H1 (cell line): ENCODE results near the gene ARHGAP35. TPM values are rescaled to one million over a fixed set of nuclear protein-coding genes. Genes with fewer than 3 reads are reported as not detected.
A peak's percentile ranks its signal among the peaks of the same experiment; 100 is the strongest.

ENCODE experiments used
- CTCF ChIA-PET: fragments of 300-600 bp; sonication (Branson Sonifier 250); formaldehyde crosslinking; loops from one replicate; lab custom pipeline; 2021; ENCODE audit not compliant: partially characterized antibody; lab: Charles Lee
- POLR2A ChIA-PET: fragments of 300-600 bp; sonication (Branson Sonifier 250); formaldehyde crosslinking; loops from one replicate; lab custom pipeline; 2021; ENCODE audit warnings: inconsistent platforms; ENCODE audit not compliant: partially characterized antibody; lab: Charles Lee
- DNase-seq, 2 experiments: peaks; one replicate each; pipeline versions ENCODE4 v3.0.0 to v3.0.0-alpha.2; 2010 to 2022; ENCODE audit warnings: low spot score in 2 of 2, low read depth in 1 of 2, mixed read lengths in 1 of 2
- FAIRE-seq: peaks from 2 replicates; lab custom pipeline; 2011; peaks lifted over from hg19 to GRCh38; lab: Jason Lieb, UNC
- H2AFZ ChIP-seq: 2 replicates; pipeline ENCODE4 v1.8.1; 2012; ENCODE audit warnings: low read length, inconsistent platforms
- H2AK5ac ChIP-seq: 2 replicates; pipeline ENCODE4 v1.6.1; 2013; ENCODE audit warnings: low read depth, low read length
- H2BK120ac ChIP-seq: replicated peaks from 2 replicates; pipeline ENCODE3; 2013; ENCODE audit warnings: low read depth, low read length, inconsistent platforms
- H2BK12ac ChIP-seq: 2 replicates; pipeline ENCODE4 v1.6.1; 2013; ENCODE audit warnings: low read depth, low read length
- H2BK15ac ChIP-seq: 2 replicates; pipeline ENCODE4 v1.6.1; 2013; ENCODE audit warnings: low read length
- H2BK20ac ChIP-seq: 2 replicates; pipeline ENCODE4 v1.6.1; 2013; ENCODE audit warnings: low read length
- H2BK5ac ChIP-seq: 2 replicates; pipeline ENCODE4 v1.6.1; 2013; ENCODE audit warnings: low read depth, low read length
- H3K14ac ChIP-seq: 2 replicates; pipeline ENCODE4 v1.6.1; 2013; ENCODE audit warnings: inconsistent platforms; ENCODE audit not compliant: insufficient read length
- H3K18ac ChIP-seq: 2 replicates; pipeline ENCODE4 v1.6.1; 2013; ENCODE audit warnings: low read length; ENCODE audit errors: extremely low read depth
- H3K23ac ChIP-seq: 2 replicates; pipeline ENCODE4 v1.6.1; 2013; ENCODE audit warnings: inconsistent platforms; ENCODE audit not compliant: insufficient read length
- H3K23me2 ChIP-seq: 2 replicates; pipeline ENCODE4 v1.6.1; 2013; ENCODE audit warnings: low read depth, low read length
- H3K27ac ChIP-seq: 2 replicates; pipeline ENCODE4 v1.6.1; 2011; ENCODE audit warnings: low read depth, low read length, inconsistent platforms
- H3K27me3 ChIP-seq, 4 experiments: replicated peaks in 1 of 4; 1 replicate in 1 of 4; 2 replicates in 3 of 4; pipeline versions ENCODE4 v1.6.1 to v1.8.1; 2011 to 2013; ENCODE audit warnings: low read length in 3 of 4, mild to moderate bottlenecking in 3 of 4, inconsistent platforms in 2 of 4, mixed read lengths in 2 of 4, moderate library complexity in 1 of 4; ENCODE audit not compliant: control insufficient read depth in 3 of 4, insufficient read depth in 3 of 4; ENCODE audit errors: extremely low read depth in 1 of 4
- H3K36me3 ChIP-seq, 4 experiments: 2 replicates each; pipeline versions ENCODE4 v1.6.1 to v1.8.1; 2011 to 2013; ENCODE audit warnings: mild to moderate bottlenecking in 4 of 4, low read length in 3 of 4, moderate library complexity in 2 of 4, control low read depth in 1 of 4, inconsistent platforms in 1 of 4; ENCODE audit not compliant: insufficient read depth in 4 of 4, control insufficient read depth in 2 of 4
- H3K4ac ChIP-seq: replicated peaks from 2 replicates; pipeline ENCODE3; 2013; ENCODE audit warnings: low read length, low read depth, mixed read lengths, inconsistent platforms; ENCODE audit not compliant: insufficient read length
- H3K4me1 ChIP-seq, 4 experiments: replicated peaks in 1 of 4; 1 replicate in 1 of 4; 2 replicates in 3 of 4; pipeline versions ENCODE4 v1.6.1 to v1.8.1; 2011 to 2013; ENCODE audit warnings: low read length in 3 of 4, inconsistent platforms in 2 of 4, mixed read lengths in 1 of 4; ENCODE audit not compliant: insufficient read depth in 4 of 4, control insufficient read depth in 3 of 4
- H3K4me2 ChIP-seq, 2 experiments: 2 replicates each; pipeline versions ENCODE4 v1.6.1 to v1.8.1; 2011 to 2013; ENCODE audit warnings: low read depth in 2 of 2, low read length in 2 of 2, control low read depth in 1 of 2, inconsistent platforms in 1 of 2, mild to moderate bottlenecking in 1 of 2; ENCODE audit not compliant: insufficient read depth in 1 of 2
- H3K4me3 ChIP-seq, 4 experiments: fragments of 200-600, 300-600 bp in 1 of 4; sonication (generic), shearing (Covaris generic), sonication (Bioruptor Twin) in 1 of 4; 2 replicates each; pipeline versions ENCODE4 v1.5.1 to v1.8.1; 2011 to 2016; ENCODE audit warnings: low read length in 4 of 4, low read depth in 3 of 4, control low read depth in 2 of 4, inconsistent platforms in 2 of 4, mild to moderate bottlenecking in 2 of 4, mixed read lengths in 1 of 4, moderate library complexity in 1 of 4; ENCODE audit not compliant: insufficient read depth in 2 of 4; ENCODE audit errors: extremely low read depth in 1 of 4
- H3K56ac ChIP-seq: replicated peaks from 2 replicates; pipeline ENCODE3; 2013; ENCODE audit warnings: low read depth, mild to moderate bottlenecking, mixed read lengths, low read length, inconsistent platforms; ENCODE audit not compliant: insufficient read length
- H3K79me1 ChIP-seq: 2 replicates; pipeline ENCODE4 v1.6.1; 2013; ENCODE audit warnings: low read depth, low read length, control low read depth
- H3K79me2 ChIP-seq, 2 experiments: 2 replicates each; pipeline versions ENCODE4 v1.6.1 to v1.8.1; 2012 to 2013; ENCODE audit warnings: low read length in 2 of 2, mild to moderate bottlenecking in 2 of 2, inconsistent platforms in 1 of 2; ENCODE audit not compliant: insufficient read depth in 2 of 2, control insufficient read depth in 1 of 2
- H3K9ac ChIP-seq, 4 experiments: replicated peaks in 1 of 4; 1 replicate in 1 of 4; 2 replicates in 3 of 4; pipeline versions ENCODE4 v1.6.1 to v1.8.1; 2011 to 2013; ENCODE audit warnings: low read depth in 3 of 4, low read length in 3 of 4, control low read depth in 2 of 4, mild to moderate bottlenecking in 2 of 4, moderate library complexity in 2 of 4, inconsistent platforms in 1 of 4; ENCODE audit errors: extremely low read depth in 1 of 4
- H3K9me3 ChIP-seq, 2 experiments: 2 replicates each; pipeline versions ENCODE4 v1.6.1 to v1.8.1; 2012 to 2013; ENCODE audit warnings: mild to moderate bottlenecking in 2 of 2, moderate library complexity in 2 of 2, control low read depth in 1 of 2, inconsistent platforms in 1 of 2, low read depth in 1 of 2, low read length in 1 of 2, mixed read lengths in 1 of 2; ENCODE audit not compliant: insufficient read depth in 2 of 2
- H4K20me1 ChIP-seq, 2 experiments: replicated peaks in 1 of 2; 2 replicates each; pipeline versions ENCODE3 to v1.8.1; 2011 to 2013; ENCODE audit warnings: inconsistent platforms in 2 of 2, low read length in 2 of 2, mild to moderate bottlenecking in 1 of 2; ENCODE audit not compliant: insufficient read depth in 2 of 2, control insufficient read depth in 1 of 2
- H4K5ac ChIP-seq: 2 replicates; pipeline ENCODE4 v1.6.1; 2013; ENCODE audit warnings: low read length, low read depth, mixed read lengths, inconsistent platforms; ENCODE audit not compliant: insufficient read length
- H4K8ac ChIP-seq: 2 replicates; pipeline ENCODE4 v1.8.0; 2013; ENCODE audit warnings: mild to moderate bottlenecking, moderate library complexity, low read length, inconsistent platforms; ENCODE audit not compliant: insufficient read depth; ENCODE audit errors: extremely low read depth
- H4K91ac ChIP-seq: replicated peaks from 2 replicates; pipeline ENCODE3; 2013; ENCODE audit warnings: low read length, mixed read lengths, inconsistent platforms; ENCODE audit not compliant: insufficient read length
- KDM1A ChIP-seq: fragments of 200-600, 300-600 bp; sonication (generic); IDR thresholded peaks from 2 replicates; pipeline ENCODE4 v1.7.1; 2016; ENCODE audit warnings: mild to moderate bottlenecking, low read length, borderline replicate concordance
- POLR2AphosphoS5 ChIP-seq: IDR thresholded peaks from 2 replicates; pipeline ENCODE4 v1.6.1; 2011; ENCODE audit warnings: low read depth, low read length
- WGBS, 2 experiments: shearing (Covaris generic) in 1 of 2; methylation state at CpG; one replicate each; pipeline versions ENCODE4 v1.1.6 to v1.1.7; 2013 to 2015; ENCODE audit warnings: low lambda C conversion rate in 2 of 2, mixed read lengths in 2 of 2, inconsistent platforms in 1 of 2, low coverage in 1 of 2, missing lambda C conversion rate in 1 of 2; ENCODE audit not compliant: insufficient replicate concordance in 2 of 2, insufficient coverage in 1 of 2, insufficient read length in 1 of 2; ENCODE audit errors: extremely low coverage in 1 of 2, missing lambda C conversion rate in 1 of 2; 5-methylcytosine and 5-hydroxymethylcytosine counted together
- polyA plus RNA-seq, 7 experiments: library from polyadenylated mRNA; depleted of rRNA in 3 of 7; stranded (reverse) in 5 of 7; unstranded in 2 of 7; fragments of >200 nt in 5 of 7; fragments of 200-250 nt in 2 of 7; gene quantifications; 1 replicate in 5 of 7; 2 replicates in 1 of 7; 4 replicates in 1 of 7; pipeline versions ENCODE4 v1.2.1 to v1.2.3, GENCODE V29; 2011 to 2013; ENCODE audit warnings: missing spikeins in 2 of 7, mixed read lengths in 2 of 7
- total RNA-seq: library from RNA; stranded (reverse); fragmentation: NEBNext Ultra II Directional; extraction: Animal tissue kit (Norgen Biotek cat#: 25700); gene quantifications from 2 replicates; pipeline ENCODE4 v1.2.1, GENCODE V29; 2021

The ARHGAP35 gene
- total and polyA plus RNA-seq, 2 of the 8 experiments (the other 6 are each of a cell fraction or from before 2014, with no cell fraction given): 29.7 to 64.5 TPM

DNA sequence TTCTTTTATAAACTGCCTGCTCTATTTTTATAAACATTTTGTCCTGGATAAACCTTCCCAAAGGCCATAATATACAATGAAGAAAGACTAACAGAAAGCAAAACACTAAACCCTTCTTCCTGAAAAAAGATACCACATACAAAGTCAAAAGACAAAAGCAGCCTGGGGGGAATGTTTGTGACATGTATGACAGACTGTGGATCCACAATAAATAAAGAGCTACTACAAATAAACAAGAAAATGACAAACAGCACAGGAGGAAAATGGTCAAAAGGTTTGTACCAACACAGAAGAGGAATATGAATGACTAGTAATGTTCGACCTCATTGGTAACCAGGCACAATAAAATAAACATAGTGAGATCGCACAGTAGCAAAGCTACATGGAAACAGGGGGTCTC lies 29.9 kb upstream of the ARHGAP35 start:
- Histone ChIP-seq H2BK15ac (no peak overlapping the region), H3K79me2 (no peaks in the 10 kb centered on the region), H2AFZ (no peak overlapping the region), H2AK5ac (no peak overlapping the region), H2BK5ac (no peak overlapping the region), H3K56ac (no peak overlapping the region), H3K23me2 (peaks cover 1% of the 10 kb centered on the region; the same call in 1 of the 2 replicates), H3K18ac (no peak overlapping the region), H4K8ac (no peak overlapping the region), H3K14ac (no peak overlapping the region), H4K91ac (no peak overlapping the region), H3K9ac (no peak overlapping the region), H3K23ac (no peak overlapping the region), H3K9me3 (no peaks in the 10 kb centered on the region), H3K27me3 (no peaks in the 10 kb centered on the region), H2BK20ac (no peak overlapping the region), H3K27ac (no peak overlapping the region), H3K36me3 (no peaks in the 10 kb centered on the region), H2BK120ac (no peak overlapping the region), H3K79me1 (no peaks in the 10 kb centered on the region), H3K4me1 (0 out of 7 replicates have a peak, but pooled peaks cover 0 to 2% (median 0%) of the 10 kb centered on the region in 4 experiments), H3K4me2 (no peak overlapping the region), H3K4ac (no peak overlapping the region), H3K4me3 (no peak overlapping the region), H4K20me1 (no peaks in the 10 kb centered on the region), H4K5ac (no peak overlapping the region), H2BK12ac (no peak overlapping the region)
- CTCF ChIA-PET: interaction anchor here (1.0 to 3.5 kb wide), 10 partner anchors 9 to 136 kb away, joined by 3 to 34 read pairs (median 5); no protein-coding TSS in a partner anchor
- DNase-seq (no peak), FAIRE-seq (no peak)
- 94% methylated on average over 2 of the region's 2 CpGs; no CpG with 5 or more reads in 1 of the 2 experiments for WGBS, 2 experiments
- TF ChIP-seq KDM1A (peak; percentile 84), POLR2AphosphoS5 (no peak)
- POLR2A ChIA-PET: interaction anchor here (1.7 to 4.1 kb wide), 2 partner anchors 11 to 44 kb away, joined by 6 to 37 read pairs; partner anchors contain the start of gene SLC1A5
